ENCODE results near the gene FAF1.
"Not testable (repeated sequence)": the region's sequence is repeated elsewhere in the genome, so short reads cannot be mapped to it uniquely, and the experiment has no call there.

The FAF1 gene

DNA sequence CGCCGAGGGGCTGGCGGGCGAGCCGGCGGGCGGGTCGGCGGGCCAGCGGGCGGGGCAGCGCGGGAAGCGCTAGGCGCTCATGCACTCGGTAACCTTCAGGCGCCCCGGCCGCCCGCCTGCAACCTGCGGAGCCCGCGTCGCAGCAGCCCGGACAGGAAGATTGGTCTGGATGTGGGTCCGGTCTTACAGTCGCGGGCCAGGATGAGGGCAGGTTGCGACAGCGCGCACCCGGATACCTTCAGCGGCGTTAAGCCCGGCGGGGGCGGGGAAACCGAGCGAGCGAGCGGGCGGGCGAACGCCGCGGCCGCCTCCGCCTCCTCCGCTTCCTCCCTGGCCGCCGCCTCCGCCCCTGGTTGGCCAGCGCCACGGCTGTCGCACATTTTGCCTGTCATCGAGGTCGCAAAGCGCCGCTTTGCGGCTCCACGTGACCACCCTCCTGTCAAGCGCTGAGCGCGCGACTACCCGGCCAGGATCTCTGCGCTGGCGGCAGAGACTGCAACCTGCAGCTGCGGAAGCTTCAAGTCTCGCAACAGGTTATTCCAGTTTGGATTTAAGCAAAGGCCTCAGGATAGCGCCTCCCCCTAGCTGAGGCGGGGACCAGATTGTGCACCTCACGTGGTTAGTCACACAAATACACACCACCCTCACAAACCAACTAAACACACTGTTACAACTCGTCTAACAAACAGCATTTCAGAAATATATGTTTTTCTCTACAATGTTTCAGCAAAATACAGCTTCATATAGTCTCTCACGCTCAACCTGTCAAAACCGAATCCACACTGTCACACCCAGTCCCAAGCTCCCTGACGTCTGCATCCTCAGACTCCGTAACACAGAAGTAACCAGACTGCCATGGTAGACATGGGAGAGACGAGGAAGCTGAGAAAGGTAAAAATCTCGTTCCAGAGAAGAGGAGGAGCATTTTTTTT, at the start of gene FAF1:
Gene FAF1 (minus strand): TSS at position 355 of the 932 bp plus-strand sequence. CDS start 456 bp downstream, outside the sequence.
- TF ChIP-seq, protein P1, sequence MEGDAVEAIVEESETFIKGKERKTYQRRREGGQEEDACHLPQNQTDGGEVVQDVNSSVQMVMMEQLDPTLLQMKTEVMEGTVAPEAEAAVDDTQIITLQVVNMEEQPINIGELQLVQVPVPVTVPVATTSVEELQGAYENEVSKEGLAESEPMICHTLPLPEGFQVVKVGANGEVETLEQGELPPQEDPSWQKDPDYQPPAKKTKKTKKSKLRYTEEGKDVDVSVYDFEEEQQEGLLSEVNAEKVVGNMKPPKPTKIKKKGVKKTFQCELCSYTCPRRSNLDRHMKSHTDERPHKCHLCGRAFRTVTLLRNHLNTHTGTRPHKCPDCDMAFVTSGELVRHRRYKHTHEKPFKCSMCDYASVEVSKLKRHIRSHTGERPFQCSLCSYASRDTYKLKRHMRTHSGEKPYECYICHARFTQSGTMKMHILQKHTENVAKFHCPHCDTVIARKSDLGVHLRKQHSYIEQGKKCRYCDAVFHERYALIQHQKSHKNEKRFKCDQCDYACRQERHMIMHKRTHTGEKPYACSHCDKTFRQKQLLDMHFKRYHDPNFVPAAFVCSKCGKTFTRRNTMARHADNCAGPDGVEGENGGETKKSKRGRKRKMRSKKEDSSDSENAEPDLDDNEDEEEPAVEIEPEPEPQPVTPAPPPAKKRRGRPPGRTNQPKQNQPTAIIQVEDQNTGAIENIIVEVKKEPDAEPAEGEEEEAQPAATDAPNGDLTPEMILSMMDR (conservative IDR thresholded peaks at IDR 0.05; ENCODE audit: low read depth, low read length), result peak; percentile 37
- DNase-seq (ENCODE audit: low read depth), result peak; percentile 97

DNA sequence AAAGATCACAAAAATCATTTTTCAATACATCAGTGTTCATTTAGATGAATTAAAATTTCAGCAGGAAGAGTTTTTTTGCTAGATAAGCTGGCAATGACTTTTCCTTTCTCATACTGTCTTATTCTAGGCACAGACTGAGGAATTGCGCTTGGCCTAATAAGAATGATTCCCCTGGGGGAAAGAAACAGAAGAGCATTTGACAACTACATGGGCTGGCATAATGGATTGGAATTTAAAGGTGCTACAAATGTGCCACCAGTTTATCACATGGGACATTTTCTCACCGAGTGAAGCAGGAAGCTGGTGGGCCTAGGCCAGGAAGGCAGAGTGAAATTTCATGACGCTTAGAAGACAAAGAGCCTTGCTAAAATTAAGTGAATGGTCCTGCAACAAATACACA, 49.3 kb upstream of the FAF1 start:
- H3K4me3 ChIP-seq (ENCODE audit: low read depth, low read length), result no peak overlapping the region
- no peak for DNase-seq (ENCODE audit: low read depth)
- TF ChIP-seq, protein P1 (conservative IDR thresholded peaks at IDR 0.05; ENCODE audit: low read depth, low read length), result no peak

More for the DNA sequence above, at the start of gene FAF1:
- H3K4me3 ChIP-seq (ENCODE audit: low read depth, low read length), result peak within 1 kb of the TSS; percentile 91

DNA sequence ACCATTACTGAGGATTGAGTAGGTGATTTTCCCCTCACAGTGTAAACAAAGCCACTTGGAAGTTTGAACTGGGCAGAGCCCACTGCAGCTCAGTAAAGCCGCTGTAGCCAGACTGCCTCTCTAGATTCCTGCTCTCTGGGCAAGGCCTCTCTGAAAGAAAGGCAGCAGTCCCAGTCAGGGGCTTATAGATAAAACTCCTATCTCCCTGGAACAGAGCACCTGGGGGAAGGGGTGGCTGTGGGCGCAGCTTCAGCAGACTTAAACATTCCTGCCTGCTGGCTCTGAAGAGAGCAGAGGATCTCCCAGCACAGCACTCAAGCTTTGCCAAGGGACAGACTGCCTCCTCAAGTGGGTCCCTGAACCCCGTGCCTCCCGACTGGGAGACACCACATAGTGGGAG, 45.5 kb upstream of the FAF1 start:
- not testable (repeated sequence) for H3K4me3 ChIP-seq (ENCODE audit: low read depth, low read length); DNase-seq (ENCODE audit: low read depth)

DNA sequence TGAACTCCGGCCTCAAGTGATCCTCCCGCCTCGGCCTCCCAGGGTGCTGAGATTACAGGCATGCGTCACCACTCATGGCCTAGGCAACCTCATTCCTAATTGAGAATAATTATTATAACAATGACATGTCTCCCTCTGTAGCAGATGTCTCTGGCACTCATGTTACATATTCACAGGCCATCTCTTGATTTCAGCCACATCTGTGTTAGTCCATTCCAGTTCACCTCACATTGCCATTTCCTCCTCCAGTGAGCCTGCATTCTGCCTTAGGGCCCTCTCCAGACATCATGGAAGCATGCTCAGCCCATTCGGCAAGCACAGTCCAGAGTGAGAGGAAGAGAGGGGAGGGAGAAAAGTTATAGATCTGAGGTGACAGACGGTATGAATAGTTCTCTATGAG, 42.4 kb upstream of the FAF1 start:
- TF ChIP-seq, protein P1 (conservative IDR thresholded peaks at IDR 0.05; ENCODE audit: low read depth, low read length), result no peak
- no peak overlapping the region for H3K4me3 ChIP-seq (ENCODE audit: low read depth, low read length)
- no peak for DNase-seq (ENCODE audit: low read depth)

DNA sequence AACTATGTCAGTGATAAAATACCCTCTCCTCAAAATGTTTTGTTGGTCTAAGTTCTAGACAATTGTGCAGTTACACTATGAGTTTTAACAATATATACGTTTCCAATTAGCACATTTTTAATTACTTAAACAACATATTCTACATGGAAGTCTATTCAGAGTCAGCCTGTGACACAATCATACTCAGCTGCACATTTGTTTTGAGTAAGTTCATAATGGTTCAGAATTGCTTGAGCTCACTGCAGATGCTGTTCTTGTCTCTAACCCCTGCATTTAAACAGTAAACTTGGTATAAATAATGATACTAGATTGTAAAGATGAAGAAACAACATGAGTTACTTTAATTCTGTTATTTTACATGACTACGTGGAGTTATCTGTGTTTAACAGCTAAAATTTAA, 40.6 kb upstream of the FAF1 start:
- no peak for DNase-seq (ENCODE audit: low read depth)
- TF ChIP-seq, protein P1 (conservative IDR thresholded peaks at IDR 0.05; ENCODE audit: low read depth, low read length), result no peak
- H3K4me3 ChIP-seq (ENCODE audit: low read depth, low read length), result no peak overlapping the region

DNA sequence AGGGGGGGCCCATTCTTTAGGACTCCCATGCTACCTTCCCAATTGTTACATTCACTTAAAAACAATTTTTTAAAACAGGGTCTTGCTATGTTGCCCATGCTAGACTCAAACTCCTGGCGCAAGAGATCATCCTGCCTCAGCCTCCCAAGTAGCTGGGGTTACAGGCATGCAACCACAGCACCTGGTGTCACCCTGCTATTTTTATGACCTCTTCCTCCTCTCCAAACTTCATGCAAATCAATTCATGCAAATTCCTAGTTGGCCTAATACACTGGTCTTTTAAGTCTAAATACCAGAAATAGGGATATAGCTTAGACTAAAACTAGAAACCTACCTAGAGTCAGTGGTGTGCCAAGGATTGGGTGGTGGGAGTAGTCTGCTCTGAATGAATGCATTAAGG, 40.1 kb upstream of the FAF1 start:
- DNase-seq (ENCODE audit: low read depth), result no peak
- no peak overlapping the region for H3K4me3 ChIP-seq (ENCODE audit: low read depth, low read length)
- TF ChIP-seq, protein P1 (conservative IDR thresholded peaks at IDR 0.05; ENCODE audit: low read depth, low read length), result no peak

DNA sequence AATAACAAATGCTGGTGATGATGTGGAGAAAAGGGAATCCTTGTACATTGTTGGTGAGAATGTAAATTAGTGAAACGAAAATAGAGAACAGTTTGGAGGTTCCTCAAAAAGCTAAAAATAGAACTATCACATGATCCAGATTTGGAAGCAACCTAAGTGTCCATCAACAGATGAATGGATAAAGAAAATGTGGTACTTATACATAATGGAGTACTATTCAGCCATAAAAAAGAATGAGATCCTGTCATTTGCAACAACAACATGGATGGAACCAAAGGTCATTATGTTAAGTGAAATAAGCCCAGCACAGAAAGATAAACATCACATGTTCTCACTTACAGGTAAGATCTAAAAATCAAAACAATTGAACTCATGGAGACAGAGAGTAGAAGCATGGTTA, 39.3 kb upstream of the FAF1 start:
- H3K4me3 ChIP-seq (ENCODE audit: low read depth, low read length); DNase-seq (ENCODE audit: low read depth): not testable (repeated sequence)

DNA sequence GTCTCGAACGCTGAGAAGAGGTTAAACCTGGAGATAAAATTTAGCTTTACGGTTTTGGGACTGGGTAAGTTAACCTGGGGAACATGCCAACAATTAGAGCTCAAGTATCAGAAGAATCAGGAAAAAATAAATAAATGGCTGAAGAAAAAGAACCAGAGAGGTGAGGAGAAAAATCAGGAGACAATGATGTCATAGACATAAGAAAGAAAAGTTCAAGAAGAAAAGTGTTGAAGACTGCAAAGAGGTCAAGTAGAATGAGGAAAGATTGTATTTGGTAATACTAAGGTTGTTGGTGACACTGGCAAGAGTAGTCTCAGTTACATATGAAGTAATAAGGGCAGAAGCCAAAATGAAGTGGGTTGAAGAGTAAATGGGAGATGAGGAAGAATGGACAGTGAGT, 36.0 kb upstream of the FAF1 start:
- no peak for DNase-seq (ENCODE audit: low read depth)
- TF ChIP-seq, protein P1 (conservative IDR thresholded peaks at IDR 0.05; ENCODE audit: low read depth, low read length), result no peak
- H3K4me3 ChIP-seq (ENCODE audit: low read depth, low read length), result no peak overlapping the region
